CD4-positive, alpha-beta T cell (primary cell): ENCODE results near the gene TAS1R2. TPM values are rescaled to one million over a fixed set of nuclear protein-coding genes. Genes with fewer than 3 reads are reported as not detected.

Experiments
- ATAC-seq: fragments of 200-7000 bp; cut with Tn5 transposase; one replicate; pipeline ENCODE4 v1.10.0; 2022; ENCODE audit warnings: mild to moderate bottlenecking; ENCODE audit not compliant: poor library complexity
- CTCF ChIA-PET: fragments of 350-600 bp; sonication (Branson Sonifier 250); formaldehyde crosslinking; loops from one replicate; lab custom pipeline; 2021; ENCODE audit warnings: antibody characterized with exemption, inconsistent platforms; lab: Charles Lee
- POLR2A ChIA-PET: fragments of 350-600 bp; sonication (Branson Sonifier 250); formaldehyde crosslinking; loops from one replicate; lab custom pipeline; 2021; ENCODE audit warnings: antibody characterized with exemption, inconsistent platforms; lab: Charles Lee
- DNase-seq, 14 experiments: peaks; one replicate each; pipeline ENCODE4 v3.0.0-alpha.2; 2013 to 2020; ENCODE audit warnings: mixed read lengths in 2 of 14
- H3K27ac ChIP-seq, 2 donors: one replicate each; pipeline versions ENCODE4 v1.5.1 to v1.7.0; 2013; ENCODE audit warnings: low read length in 2 of 2, low read depth in 1 of 2, mild to moderate bottlenecking in 1 of 2
- H3K27me3 ChIP-seq, 2 experiments: 1 replicate in 1 of 2; 2 replicates in 1 of 2; pipeline versions ENCODE4 v1.6.1 to v1.7.0; 2013; ENCODE audit warnings: low read length in 2 of 2, control low read depth in 1 of 2, mild to moderate bottlenecking in 1 of 2, moderate library complexity in 1 of 2; ENCODE audit not compliant: insufficient read depth in 2 of 2, control insufficient read depth in 1 of 2
- H3K36me3 ChIP-seq: one replicate; pipeline ENCODE4 v1.6.1; 2013; ENCODE audit warnings: low read length, control low read depth; ENCODE audit not compliant: insufficient read depth
- H3K4me1 ChIP-seq: one replicate; pipeline ENCODE4 v1.6.1; 2013; ENCODE audit warnings: low read length, control low read depth; ENCODE audit not compliant: insufficient read depth
- H3K4me3 ChIP-seq: one replicate; pipeline ENCODE4 v1.5.1; 2013; ENCODE audit warnings: mild to moderate bottlenecking, low read length, moderate library complexity
- H3K9me3 ChIP-seq, 2 experiments: 1 replicate in 1 of 2; 2 replicates in 1 of 2; pipeline versions ENCODE4 v1.6.1 to v1.7.0; 2013; ENCODE audit warnings: low read length in 2 of 2, mild to moderate bottlenecking in 2 of 2, control low read depth in 1 of 2, moderate library complexity in 1 of 2; ENCODE audit not compliant: control insufficient read depth in 1 of 2, insufficient read depth in 1 of 2
- H3K27ac Mint-ChIP-seq: one replicate; pipeline ENCODE4 v1.8.0; 2020; ENCODE audit warnings: mixed read lengths
- H3K27me3 Mint-ChIP-seq: one replicate; pipeline ENCODE4 v1.8.0; 2021; ENCODE audit warnings: mixed read lengths
- H3K36me3 Mint-ChIP-seq: one replicate; pipeline ENCODE4 v1.8.0; 2021; ENCODE audit warnings: low read depth, mixed read lengths
- H3K4me1 Mint-ChIP-seq: one replicate; pipeline ENCODE4 v1.8.0; 2021; ENCODE audit warnings: low read depth, mixed read lengths
- H3K4me3 Mint-ChIP-seq: one replicate; pipeline ENCODE4 v1.8.0; 2020; ENCODE audit warnings: mild to moderate bottlenecking, mixed read lengths
- H3K9me3 Mint-ChIP-seq: one replicate; pipeline ENCODE4 v1.8.0; 2020; ENCODE audit warnings: mixed read lengths
- CTCF ChIP-seq: fragments of 200-600 bp; IDR thresholded peaks from one replicate; pipeline ENCODE4 v1.8.0; 2022; ENCODE audit warnings: antibody characterized with exemption, mild to moderate bottlenecking
- intact Hi-C, 2 experiments: fragments of 100-400 bp; cut with DNase I in 1 of 2; cut with micrococcal nuclease in 1 of 2; formaldehyde crosslinking; loops; one replicate each; pipeline versions ENCODE4 v1.15.1 to v1.9.0; 2023 to 2025; cut with DNase I, micrococcal nuclease
- total RNA-seq, 174 experiments: library from RNA in 2 of 174; stranded (reverse) in 2 of 174; gene quantifications; one replicate each; pipeline ENCODE4 v1.2.3 and lab custom pipeline; 2021 to 2026

The TAS1R2 gene
- total RNA-seq, 2 experiments from 2014 or later: not detected

GRCh38 chr1:18861590-18861989 lies 2.1 kb upstream of the TAS1R2 start:
- H3K4me3 Mint-ChIP-seq: no peak overlapping the region
- peaks cover 0 to 4% of the 10 kb centered on the region in 2 experiments for H3K9me3 ChIP-seq
- no peaks in the 10 kb centered on the region for H3K9me3 Mint-ChIP-seq
- ChIA-PET POLR2A (no interaction called here), CTCF (no interaction called here)
- intact Hi-C loops: no loop called here
- H3K4me1 Mint-ChIP-seq: no peaks in the 10 kb centered on the region
- ATAC-seq (no peak), DNase-seq (no peak)
- peaks cover 0 to 6% of the 10 kb centered on the region in 2 experiments for H3K27me3 ChIP-seq
- no peak for TF ChIP-seq CTCF
- no peaks in the 10 kb centered on the region for H3K4me1 ChIP-seq
- H3K36me3 Mint-ChIP-seq: no peaks in the 10 kb centered on the region
- H3K27me3 Mint-ChIP-seq: no peaks in the 10 kb centered on the region
- H3K36me3 ChIP-seq: no peaks in the 10 kb centered on the region
- H3K27ac ChIP-seq: no peak overlapping the region
- H3K4me3 ChIP-seq: no peak overlapping the region
- H3K27ac Mint-ChIP-seq: no peak overlapping the region

- Histone ChIP-seq H3K4me1 (no peaks in the 10 kb centered on the region), H3K4me3 (no peak overlapping the region), H3K9me3 (peaks cover 0 to 4% of the 10 kb centered on the region in 2 experiments), H3K27ac (no peak overlapping the region), H3K27me3 (peaks cover 0 to 6% of the 10 kb centered on the region in 2 experiments), H3K36me3 (no peaks in the 10 kb centered on the region)
- no peaks in the 10 kb centered on the region for H3K36me3 Mint-ChIP-seq
- no peaks in the 10 kb centered on the region for H3K4me1 Mint-ChIP-seq
- H3K27me3 Mint-ChIP-seq: peaks cover 5% of the 10 kb centered on the region
- no peak for DNase-seq
- H3K4me3 Mint-ChIP-seq: no peak overlapping the region
- CTCF ChIA-PET: no interaction called here
- no peak for ATAC-seq
- no peak overlapping the region for H3K27ac Mint-ChIP-seq
- H3K9me3 Mint-ChIP-seq: no peaks in the 10 kb centered on the region
- POLR2A ChIA-PET: no interaction called here
- no peak for TF ChIP-seq CTCF
- intact Hi-C loops: no loop called here
Observed at GRCh38 chr1:18861082-18861481, 1.6 kb upstream of the TAS1R2 start.

GRCh38 chr1:18858070-18858688 lies 1.3 kb downstream of the TAS1R2 start:
- H3K36me3 ChIP-seq: no peaks in the 10 kb centered on the region
- Mint-ChIP-seq H3K9me3 (no peaks in the 10 kb centered on the region), H3K36me3 (no peaks in the 10 kb centered on the region), H3K27me3 (peaks cover 15% of the 10 kb centered on the region), H3K4me1 (no peaks in the 10 kb centered on the region), H3K4me3 (no peak overlapping the region), H3K27ac (no peak overlapping the region)
- TF ChIP-seq CTCF: no peak
- POLR2A ChIA-PET: no interaction called here
- no peaks in the 10 kb centered on the region for H3K27me3 ChIP-seq
- no peak overlapping the region for H3K4me3 ChIP-seq
- ATAC-seq: no peak
- CTCF ChIA-PET: no interaction called here
- no peak for DNase-seq
- H3K4me1 ChIP-seq: no peaks in the 10 kb centered on the region
- no peak overlapping the region for H3K27ac ChIP-seq
- intact Hi-C loops: no loop called here
- peaks cover 0 to 15% of the 10 kb centered on the region in 2 experiments for H3K9me3 ChIP-seq
